ENCODE results near the gene BBIP1. TPM values are rescaled to one million over a fixed set of nuclear protein-coding genes. Genes with fewer than 3 reads are reported as not detected.

BBIP1 gene
- total and polyA plus RNA-seq, 10 of the 15 experiments (the other 5 are each of a cell fraction or from before 2014, with no cell fraction given): 13.8 to 40.8 (median 31.3) TPM

DNA sequence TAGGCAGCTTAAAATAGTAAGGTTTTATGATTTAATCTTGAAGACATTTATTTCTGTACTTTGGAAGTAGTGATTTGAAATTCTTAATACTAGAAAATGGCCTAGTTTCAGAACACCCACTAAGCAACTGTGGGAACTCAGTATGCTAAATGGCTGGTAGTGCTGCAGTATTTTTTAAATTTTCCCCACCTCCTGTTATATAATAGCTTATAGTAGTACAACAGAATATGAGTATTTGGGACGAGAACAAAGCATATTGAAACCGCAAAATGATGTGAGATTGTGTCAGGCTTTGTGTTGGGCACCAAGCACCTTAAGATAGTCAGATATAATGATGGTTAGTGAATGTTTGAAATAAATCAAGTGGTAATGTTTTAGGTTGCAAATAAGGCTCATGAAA lies 8.5 kb upstream of the BBIP1 start (continued):
- TF ChIP-seq, protein P1, sequence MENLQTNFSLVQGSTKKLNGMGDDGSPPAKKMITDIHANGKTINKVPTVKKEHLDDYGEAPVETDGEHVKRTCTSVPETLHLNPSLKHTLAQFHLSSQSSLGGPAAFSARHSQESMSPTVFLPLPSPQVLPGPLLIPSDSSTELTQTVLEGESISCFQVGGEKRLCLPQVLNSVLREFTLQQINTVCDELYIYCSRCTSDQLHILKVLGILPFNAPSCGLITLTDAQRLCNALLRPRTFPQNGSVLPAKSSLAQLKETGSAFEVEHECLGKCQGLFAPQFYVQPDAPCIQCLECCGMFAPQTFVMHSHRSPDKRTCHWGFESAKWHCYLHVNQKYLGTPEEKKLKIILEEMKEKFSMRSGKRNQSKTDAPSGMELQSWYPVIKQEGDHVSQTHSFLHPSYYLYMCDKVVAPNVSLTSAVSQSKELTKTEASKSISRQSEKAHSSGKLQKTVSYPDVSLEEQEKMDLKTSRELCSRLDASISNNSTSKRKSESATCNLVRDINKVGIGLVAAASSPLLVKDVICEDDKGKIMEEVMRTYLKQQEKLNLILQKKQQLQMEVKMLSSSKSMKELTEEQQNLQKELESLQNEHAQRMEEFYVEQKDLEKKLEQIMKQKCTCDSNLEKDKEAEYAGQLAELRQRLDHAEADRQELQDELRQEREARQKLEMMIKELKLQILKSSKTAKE (IDR thresholded peaks at IDR 0.05; ENCODE audit: low read depth, poor library complexity, severe bottlenecking): no peak
- TF ChIP-seq NFYA (IDR thresholded peaks at IDR 0.05; ENCODE audit: borderline replicate concordance, low read depth, low read length): no peak
- no peak for TF ChIP-seq MTA3 (IDR thresholded peaks at IDR 0.05; ENCODE audit: borderline replicate concordance, low read length)

DNA sequence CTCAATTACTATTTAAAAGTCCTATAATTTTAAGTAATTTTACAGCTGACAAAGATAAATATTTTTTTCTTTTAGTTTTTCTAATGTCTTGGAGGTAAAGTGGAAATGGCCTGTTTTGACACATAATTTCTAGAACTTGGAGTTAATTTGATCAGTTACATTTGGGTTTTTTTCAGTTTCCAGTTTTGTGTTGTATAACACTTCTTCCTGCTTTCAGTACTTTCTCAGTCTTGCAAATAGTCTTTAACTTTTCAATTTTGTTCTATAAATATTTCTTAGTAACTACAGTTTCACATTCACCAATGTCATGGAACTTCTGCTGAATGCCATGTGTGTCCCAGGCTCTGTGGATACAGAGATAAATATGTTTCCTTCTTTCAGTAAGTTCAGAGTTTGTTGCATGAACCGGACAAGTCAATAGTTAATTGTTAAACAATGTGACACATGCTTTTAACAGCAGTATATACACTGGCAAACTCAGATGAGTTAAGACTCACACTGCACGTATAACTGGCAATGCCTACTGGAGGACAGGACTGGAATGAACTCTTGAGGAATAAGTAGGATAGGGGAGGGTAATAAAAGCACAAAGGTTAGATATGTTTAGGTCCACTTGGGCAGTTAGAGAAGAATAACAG lies 5.0 kb upstream of the BBIP1 start:
- ATAC-seq: peak; percentile 19
- TSS peak; percentile 2 for BruUV-seq (replicated peaks)
- no peaks in the 10 kb centered on the region; the same call in 1 of the 2 replicates for H4K20me1 ChIP-seq (ENCODE audit: control insufficient read depth, insufficient read depth)
- peaks cover 29% of the 10 kb centered on the region for H3K4me1 ChIP-seq (ENCODE audit: control insufficient read depth, insufficient read depth, low read length)
- peak overlapping the region; percentile 51 for H3K4me3 ChIP-seq
- peak overlapping the region; percentile 64 for H3K27ac ChIP-seq (ENCODE audit: control insufficient read depth, insufficient read depth)
- SMC1A ChIA-PET (ENCODE audit: uncharacterized antibody, unreplicated experiment): interaction anchor here (0.8 to 1.8 kb wide), 6 partner anchors 9 to 121 kb away, joined by 3 to 4 read pairs (median 3); no protein-coding TSS in a partner anchor
- WGBS (ENCODE audit: insufficient coverage, insufficient replicate concordance, low lambda C conversion rate, missing lambda C conversion rate): 9% methylated on average over 2 of the region's 2 CpGs
- intact Hi-C loops (cut with micrococcal nuclease; ENCODE audit: unreplicated experiment): loop anchor here (5.0 to 10.0 kb wide), 2 partner anchors 68 to 619 kb away; partner anchors contain the start of gene SMNDC1
- in situ Hi-C loops (cut with MboI): no loop called here
- FAIRE-seq: peak; percentile 78
- peaks cover 0 to 2% of the 10 kb centered on the region in 2 experiments; a peak in 1 of 4 replicates for H3K36me3 ChIP-seq (ENCODE audit: control insufficient read depth in 2 of 2, insufficient read depth in 2 of 2, low read length in 1 of 2)
- POLR2A ChIA-PET: no interaction called here
- H3K27me3 ChIP-seq (replicated peaks in 1 of 2; ENCODE audit: control insufficient read depth in 2 of 2, insufficient read depth in 2 of 2, low read length in 1 of 2): no peaks in the 10 kb centered on the region
- RAD21 ChIA-PET (ENCODE audit: unreplicated experiment): interaction anchor here (1.2 to 1.9 kb wide), 2 partner anchors 30 to 120 kb away, joined by 4 to 8 read pairs; no protein-coding TSS in a partner anchor
- no peak overlapping the region for H2AFZ ChIP-seq (ENCODE audit: control insufficient read depth, low read depth, low read length)
- no peak overlapping the region; the same call in 1 of the 2 replicates for H3K9ac ChIP-seq (ENCODE audit: control insufficient read depth, insufficient read depth, low read length)
- CTCF ChIA-PET: interaction anchor here (0.8 kb wide), 2 partner anchors 69 to 120 kb away, joined by 3 read pairs; no protein-coding TSS in a partner anchor
- peaks cover 96% of the 10 kb centered on the region for H3K79me2 ChIP-seq (ENCODE audit: control insufficient read depth, insufficient read depth, low read length)
- DNase-seq (ENCODE audit: low read depth, low spot score): no peak
- peak overlapping the region; percentile 98 for H3K4me2 ChIP-seq (ENCODE audit: control insufficient read depth, insufficient read depth)
- no peaks in the 10 kb centered on the region; the same call in 2 of the 3 replicates for H3K9me3 ChIP-seq (replicated peaks; ENCODE audit: control insufficient read depth, insufficient read depth, low read length)
- TF ChIP-seq KDM1A (IDR thresholded peaks at IDR 0.05; ENCODE audit: borderline replicate concordance) (no peak), NRF1 (conservative IDR thresholded peaks at IDR 0.05; ENCODE audit: low read depth, low read length) (no peak), JUNB (IDR thresholded peaks at IDR 0.05) (peak; percentile 58; the same call in 1 of the 2 replicates), EP300 (IDR thresholded peaks at IDR 0.05; ENCODE audit: borderline replicate concordance in 1 of 2, control insufficient read depth in 1 of 2, low read depth in 2 of 2, low read length in 2 of 2) (0 out of 4 replicates have a peak, but pooled peaks of 1 of the 2 experiments have one; percentile 55), SPI1 (IDR thresholded peaks at IDR 0.05; ENCODE audit: borderline replicate concordance, insufficient read depth, low read depth, low read length) (no peak), HDAC6 (IDR thresholded peaks at IDR 0.05; ENCODE audit: unreplicated experiment) (no peak), ATF2 (IDR thresholded peaks at IDR 0.05; ENCODE audit: low read length) (peak; percentile 44; the same call in 1 of the 2 replicates), RUNX3 (IDR thresholded peaks at IDR 0.05; ENCODE audit: low read length) (peak; percentile 27; the same call in 1 of the 2 replicates)
- TF ChIP-seq, protein P2, sequence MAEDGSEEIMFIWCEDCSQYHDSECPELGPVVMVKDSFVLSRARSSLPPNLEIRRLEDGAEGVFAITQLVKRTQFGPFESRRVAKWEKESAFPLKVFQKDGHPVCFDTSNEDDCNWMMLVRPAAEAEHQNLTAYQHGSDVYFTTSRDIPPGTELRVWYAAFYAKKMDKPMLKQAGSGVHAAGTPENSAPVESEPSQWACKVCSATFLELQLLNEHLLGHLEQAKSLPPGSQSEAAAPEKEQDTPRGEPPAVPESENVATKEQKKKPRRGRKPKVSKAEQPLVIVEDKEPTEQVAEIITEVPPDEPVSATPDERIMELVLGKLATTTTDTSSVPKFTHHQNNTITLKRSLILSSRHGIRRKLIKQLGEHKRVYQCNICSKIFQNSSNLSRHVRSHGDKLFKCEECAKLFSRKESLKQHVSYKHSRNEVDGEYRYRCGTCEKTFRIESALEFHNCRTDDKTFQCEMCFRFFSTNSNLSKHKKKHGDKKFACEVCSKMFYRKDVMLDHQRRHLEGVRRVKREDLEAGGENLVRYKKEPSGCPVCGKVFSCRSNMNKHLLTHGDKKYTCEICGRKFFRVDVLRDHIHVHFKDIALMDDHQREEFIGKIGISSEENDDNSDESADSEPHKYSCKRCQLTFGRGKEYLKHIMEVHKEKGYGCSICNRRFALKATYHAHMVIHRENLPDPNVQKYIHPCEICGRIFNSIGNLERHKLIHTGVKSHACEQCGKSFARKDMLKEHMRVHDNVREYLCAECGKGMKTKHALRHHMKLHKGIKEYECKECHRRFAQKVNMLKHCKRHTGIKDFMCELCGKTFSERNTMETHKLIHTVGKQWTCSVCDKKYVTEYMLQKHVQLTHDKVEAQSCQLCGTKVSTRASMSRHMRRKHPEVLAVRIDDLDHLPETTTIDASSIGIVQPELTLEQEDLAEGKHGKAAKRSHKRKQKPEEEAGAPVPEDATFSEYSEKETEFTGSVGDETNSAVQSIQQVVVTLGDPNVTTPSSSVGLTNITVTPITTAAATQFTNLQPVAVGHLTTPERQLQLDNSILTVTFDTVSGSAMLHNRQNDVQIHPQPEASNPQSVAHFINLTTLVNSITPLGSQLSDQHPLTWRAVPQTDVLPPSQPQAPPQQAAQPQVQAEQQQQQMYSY (CRISPR knock-in tag; IDR thresholded peaks at IDR 0.05): no peak

Measured in GM12878 (cell line).